ENCODE measurements around the gene C7orf57.

The C7orf57 gene

DNA sequence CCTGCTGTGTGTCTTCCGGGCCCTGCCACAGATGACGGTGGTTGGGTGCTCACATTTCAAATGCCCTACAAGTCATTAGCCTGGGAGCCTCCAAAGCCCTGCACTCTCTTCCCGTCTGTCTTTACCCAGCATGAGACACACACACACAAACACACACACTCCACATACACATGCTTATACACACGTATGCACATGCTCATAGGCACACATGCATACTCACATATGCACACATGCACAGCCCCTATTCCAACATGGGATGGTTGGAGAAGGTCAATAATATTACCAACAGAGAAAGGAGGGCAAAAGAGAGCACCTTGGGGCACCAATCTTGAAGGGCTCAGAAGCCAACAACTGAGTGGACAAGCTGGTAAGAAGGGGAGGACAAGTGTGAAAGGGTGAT, 25.4 kb upstream of the C7orf57 start:
- no peak overlapping the region for H3K4me3 ChIP-seq (ENCODE audit: low read depth, low read length)
- in situ Hi-C loops (cut with HindIII; ENCODE audit: low sequenced_read_pairs): no loop called here
- TF ChIP-seq, protein P1, sequence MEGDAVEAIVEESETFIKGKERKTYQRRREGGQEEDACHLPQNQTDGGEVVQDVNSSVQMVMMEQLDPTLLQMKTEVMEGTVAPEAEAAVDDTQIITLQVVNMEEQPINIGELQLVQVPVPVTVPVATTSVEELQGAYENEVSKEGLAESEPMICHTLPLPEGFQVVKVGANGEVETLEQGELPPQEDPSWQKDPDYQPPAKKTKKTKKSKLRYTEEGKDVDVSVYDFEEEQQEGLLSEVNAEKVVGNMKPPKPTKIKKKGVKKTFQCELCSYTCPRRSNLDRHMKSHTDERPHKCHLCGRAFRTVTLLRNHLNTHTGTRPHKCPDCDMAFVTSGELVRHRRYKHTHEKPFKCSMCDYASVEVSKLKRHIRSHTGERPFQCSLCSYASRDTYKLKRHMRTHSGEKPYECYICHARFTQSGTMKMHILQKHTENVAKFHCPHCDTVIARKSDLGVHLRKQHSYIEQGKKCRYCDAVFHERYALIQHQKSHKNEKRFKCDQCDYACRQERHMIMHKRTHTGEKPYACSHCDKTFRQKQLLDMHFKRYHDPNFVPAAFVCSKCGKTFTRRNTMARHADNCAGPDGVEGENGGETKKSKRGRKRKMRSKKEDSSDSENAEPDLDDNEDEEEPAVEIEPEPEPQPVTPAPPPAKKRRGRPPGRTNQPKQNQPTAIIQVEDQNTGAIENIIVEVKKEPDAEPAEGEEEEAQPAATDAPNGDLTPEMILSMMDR (IDR thresholded peaks at IDR 0.05; ENCODE audit: low read depth, low read length): no peak
- DNase-seq (ENCODE audit: low read depth, low spot score): no peak

DNA sequence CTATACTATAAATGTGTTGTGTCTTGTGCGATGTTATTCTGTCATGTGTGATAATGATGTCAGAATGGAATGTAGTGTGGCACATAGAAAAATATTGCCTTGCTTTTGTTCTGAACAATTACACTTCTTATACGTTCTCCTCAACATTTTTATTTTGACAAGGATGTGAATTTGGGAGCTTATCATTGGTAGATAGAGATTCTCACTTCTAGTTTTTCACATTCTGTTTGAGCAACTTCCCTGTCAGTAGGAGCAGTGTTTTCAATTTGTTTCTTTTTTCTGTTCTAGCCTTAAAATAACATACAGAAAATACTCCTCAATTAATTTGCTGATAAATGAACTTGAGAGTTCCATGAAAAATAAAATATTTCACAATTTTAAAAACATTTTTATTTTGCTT, 24.0 kb upstream of the C7orf57 start:
- DNase-seq (ENCODE audit: low read depth, low spot score): no peak
- H3K4me3 ChIP-seq (ENCODE audit: low read depth, low read length): no peak overlapping the region
- in situ Hi-C loops (cut with HindIII; ENCODE audit: low sequenced_read_pairs): no loop called here
- TF ChIP-seq, protein P1 (IDR thresholded peaks at IDR 0.05; ENCODE audit: low read depth, low read length): no peak

DNA sequence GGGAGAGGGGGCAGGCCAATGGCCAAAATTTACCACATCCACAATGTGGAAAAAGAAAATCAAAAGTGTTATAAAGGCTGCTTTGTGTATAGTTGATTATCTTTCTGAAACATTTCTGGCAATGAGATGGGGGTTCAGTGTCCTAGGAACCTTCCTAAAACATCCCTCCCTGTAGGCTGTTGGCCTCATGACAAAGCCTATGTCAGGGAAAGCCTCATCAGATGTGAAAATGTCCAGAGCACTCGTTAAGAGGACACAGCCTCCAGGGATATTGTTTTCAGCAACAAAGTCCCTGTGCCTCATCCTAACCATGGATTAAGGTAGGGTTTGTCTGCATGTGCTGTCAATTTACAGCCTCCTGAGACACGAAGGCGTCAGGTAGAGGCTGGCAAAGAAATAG, 23.4 kb upstream of the C7orf57 start:
- DNase-seq (ENCODE audit: low read depth, low spot score): no peak
- TF ChIP-seq, protein P1 (IDR thresholded peaks at IDR 0.05; ENCODE audit: low read depth, low read length): no peak
- no peak overlapping the region for H3K4me3 ChIP-seq (ENCODE audit: low read depth, low read length)
- in situ Hi-C loops (cut with HindIII; ENCODE audit: low sequenced_read_pairs): no loop called here

DNA sequence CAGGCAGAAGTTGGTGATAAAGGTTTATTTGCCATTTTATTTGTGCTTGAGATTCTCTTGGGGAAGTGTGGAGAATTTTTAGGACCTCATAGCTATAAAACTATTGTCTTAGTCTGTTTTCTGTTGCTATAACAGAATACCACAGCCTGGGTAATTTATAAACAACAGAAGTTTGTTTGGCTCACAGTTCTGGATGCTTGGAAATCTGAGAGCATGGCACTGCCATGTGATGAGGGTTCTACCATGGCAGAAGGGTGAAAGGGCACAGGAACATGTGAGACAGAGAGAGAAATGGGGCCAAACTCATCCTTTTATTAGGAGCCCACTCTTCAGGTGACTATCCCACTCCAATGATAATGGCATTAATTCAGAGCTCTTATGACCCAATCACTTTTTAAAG, 18.7 kb upstream of the C7orf57 start:
- in situ Hi-C loops (cut with HindIII; ENCODE audit: low sequenced_read_pairs): no loop called here
- no peak for DNase-seq (ENCODE audit: low read depth, low spot score)
- no peak overlapping the region for H3K4me3 ChIP-seq (ENCODE audit: low read depth, low read length)
- TF ChIP-seq, protein P1 (IDR thresholded peaks at IDR 0.05; ENCODE audit: low read depth, low read length): no peak

DNA sequence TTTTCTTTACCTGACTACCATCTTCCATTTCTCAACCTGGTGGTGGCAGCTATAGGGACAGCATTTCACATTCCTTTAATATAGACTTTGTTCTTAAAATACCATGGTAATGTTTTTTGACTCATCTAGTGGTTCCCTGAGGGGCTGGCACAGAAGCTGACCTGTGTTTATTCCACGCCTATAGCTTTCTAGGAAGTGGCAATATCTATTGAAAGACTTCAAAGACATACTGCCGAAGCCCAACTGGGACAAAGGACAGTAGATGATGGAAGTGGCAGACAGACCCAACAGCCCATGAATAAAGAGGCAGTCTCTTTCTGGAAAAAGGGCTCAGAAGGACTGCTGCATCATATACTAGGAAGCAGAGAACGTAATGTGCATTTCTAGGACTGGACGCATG, 17.7 kb upstream of the C7orf57 start:
- DNase-seq (ENCODE audit: low read depth, low spot score): no peak
- H3K4me3 ChIP-seq (ENCODE audit: low read depth, low read length): no peak overlapping the region
- TF ChIP-seq, protein P1 (IDR thresholded peaks at IDR 0.05; ENCODE audit: low read depth, low read length): no peak
- in situ Hi-C loops (cut with HindIII; ENCODE audit: low sequenced_read_pairs): no loop called here

DNA sequence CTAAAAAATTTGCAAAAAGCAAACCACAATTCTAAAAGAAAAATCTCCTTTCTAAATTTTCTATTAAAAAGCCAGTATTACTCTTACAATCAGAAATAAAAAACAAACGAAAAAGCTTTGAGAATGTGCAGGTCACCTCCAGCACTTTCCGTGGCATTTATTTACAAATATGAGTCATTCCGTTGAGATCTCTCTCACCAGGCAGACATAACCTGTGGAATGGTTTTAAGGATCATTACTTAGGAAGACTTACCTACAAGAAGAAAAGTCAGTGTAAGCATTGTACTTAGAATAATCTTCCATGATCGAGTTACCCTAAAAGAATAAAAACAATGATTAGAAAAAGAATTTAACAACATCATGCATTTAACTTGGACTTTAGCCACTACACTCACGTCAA, 9.7 kb upstream of the C7orf57 start:
- no peak for DNase-seq (ENCODE audit: low read depth, low spot score)

More for the DNA sequence above, 9.7 kb upstream of the C7orf57 start:
- no peak overlapping the region for H3K4me3 ChIP-seq (ENCODE audit: low read depth, low read length)
- in situ Hi-C loops (cut with HindIII; ENCODE audit: low sequenced_read_pairs): no loop called here
- TF ChIP-seq, protein P1 (IDR thresholded peaks at IDR 0.05; ENCODE audit: low read depth, low read length): no peak

Measured in astrocyte of the spinal cord (primary cell).